H9 (cell line): ENCODE data around the gene CYP26A1. TPM values are rescaled to one million over a fixed set of nuclear protein-coding genes. Genes with fewer than 3 reads are reported as not detected.

Experiments used
- DNase-seq: peaks from one replicate; pipeline ENCODE4 v3.0.0-alpha.2; 2017
- H2AFZ ChIP-seq: one replicate; pipeline ENCODE4 v1.6.1; 2013; ENCODE audit warnings: mild to moderate bottlenecking, low read length, control low read depth, moderate library complexity
- H2AK5ac ChIP-seq: 2 replicates; pipeline ENCODE4 v1.6.1; 2013; ENCODE audit warnings: low read length, control low read depth, mixed read lengths; ENCODE audit not compliant: insufficient read length
- H2BK120ac ChIP-seq: one replicate; pipeline ENCODE4 v1.6.1; 2013; ENCODE audit warnings: low read depth, mild to moderate bottlenecking, low read length, control low read depth, inconsistent platforms; ENCODE audit not compliant: poor library complexity, severe bottlenecking
- H2BK12ac ChIP-seq: 2 replicates; pipeline ENCODE4 v1.6.1; 2013; ENCODE audit warnings: low read length, control low read depth, mixed read lengths, low read depth; ENCODE audit not compliant: insufficient read length
- H2BK15ac ChIP-seq: 2 replicates; pipeline ENCODE4 v1.6.1; 2013; ENCODE audit warnings: low read depth, low read length, control low read depth
- H2BK20ac ChIP-seq: one replicate; pipeline ENCODE4 v1.6.1; 2013; ENCODE audit warnings: low read depth, mild to moderate bottlenecking, low read length, control low read depth, inconsistent platforms; ENCODE audit not compliant: poor library complexity, severe bottlenecking
- H2BK5ac ChIP-seq: 2 replicates; pipeline ENCODE4 v1.6.1; 2013; ENCODE audit warnings: low read length, control low read depth, mixed read lengths; ENCODE audit not compliant: insufficient read length
- H3K14ac ChIP-seq: 2 replicates; pipeline ENCODE4 v1.6.1; 2013; ENCODE audit warnings: low read length, control low read depth; ENCODE audit not compliant: insufficient read depth
- H3K18ac ChIP-seq: 2 replicates; pipeline ENCODE4 v1.6.1; 2013; ENCODE audit warnings: low read depth, mild to moderate bottlenecking, mixed read lengths, low read length, control low read depth; ENCODE audit not compliant: insufficient read length
- H3K23ac ChIP-seq: 2 replicates; pipeline ENCODE4 v1.6.1; 2013; ENCODE audit warnings: low read length, control low read depth, mixed read lengths, low read depth; ENCODE audit not compliant: insufficient read length
- H3K23me2 ChIP-seq: 2 replicates; pipeline ENCODE4 v1.6.1; 2013; ENCODE audit warnings: low read depth, mild to moderate bottlenecking, mixed read lengths, low read length, control low read depth; ENCODE audit not compliant: insufficient read length, poor library complexity, severe bottlenecking
- H3K27ac ChIP-seq: 2 replicates; pipeline ENCODE4 v1.5.1; 2013; ENCODE audit warnings: low read length, control low read depth, mixed read lengths, low read depth; ENCODE audit not compliant: insufficient read length
- H3K27me3 ChIP-seq: 2 replicates; pipeline ENCODE4 v1.6.1; 2013; ENCODE audit warnings: low read length, control low read depth, inconsistent platforms; ENCODE audit not compliant: insufficient read depth
- H3K4ac ChIP-seq: 2 replicates; pipeline ENCODE4 v1.6.1; 2013; ENCODE audit warnings: low read depth, mild to moderate bottlenecking, control low read depth, inconsistent platforms, low read length, moderate library complexity
- H3K4me1 ChIP-seq: 2 replicates; pipeline ENCODE4 v1.6.1; 2013; ENCODE audit warnings: low read length, control low read depth, inconsistent platforms; ENCODE audit not compliant: insufficient read depth
- H3K4me2 ChIP-seq: 2 replicates; pipeline ENCODE4 v1.6.1; 2013; ENCODE audit warnings: low read length, control low read depth, mixed read lengths; ENCODE audit not compliant: insufficient read length, insufficient read depth
- H3K56ac ChIP-seq: 2 replicates; pipeline ENCODE4 v1.6.1; 2013; ENCODE audit warnings: low read depth, mild to moderate bottlenecking, mixed read lengths, low read length, control low read depth; ENCODE audit not compliant: insufficient read length
- H3K79me1 ChIP-seq: 2 replicates; pipeline ENCODE4 v1.6.1; 2013; ENCODE audit warnings: low read depth, mild to moderate bottlenecking, moderate library complexity, low read length, control low read depth, inconsistent platforms; ENCODE audit not compliant: insufficient read depth, poor library complexity, severe bottlenecking
- H3K79me2 ChIP-seq: 2 replicates; pipeline ENCODE4 v1.6.1; 2013; ENCODE audit warnings: low read length, control low read depth, inconsistent platforms; ENCODE audit not compliant: insufficient read depth
- H3K9ac ChIP-seq: 2 replicates; pipeline ENCODE4 v1.6.1; 2013; ENCODE audit warnings: low read length, control low read depth, mixed read lengths; ENCODE audit not compliant: insufficient read length; ENCODE audit errors: extremely low read depth
- H3K9me3 ChIP-seq: one replicate; pipeline ENCODE4 v1.6.1; 2013; ENCODE audit warnings: low read depth, low read length, inconsistent platforms; ENCODE audit not compliant: control insufficient read depth
- H3T11ph ChIP-seq: one replicate; pipeline ENCODE4 v1.6.1; 2013; ENCODE audit warnings: mild to moderate bottlenecking, low read length, control low read depth, inconsistent platforms
- H4K20me1 ChIP-seq: one replicate; pipeline ENCODE4 v1.6.1; 2013; ENCODE audit not compliant: control insufficient read depth, insufficient read length, insufficient read depth
- H4K5ac ChIP-seq: 2 replicates; pipeline ENCODE4 v1.6.1; 2013; ENCODE audit warnings: low read depth, mild to moderate bottlenecking, mixed read lengths, low read length, control low read depth; ENCODE audit not compliant: insufficient read length
- H4K8ac ChIP-seq: replicated peaks from 2 replicates; pipeline ENCODE4 v1.6.1; 2013; ENCODE audit warnings: low read length, control low read depth, mixed read lengths, low read depth; ENCODE audit not compliant: insufficient read length
- H4K91ac ChIP-seq: 2 replicates; pipeline ENCODE4 v1.6.1; 2013; ENCODE audit warnings: low read depth, mild to moderate bottlenecking, moderate library complexity, mixed read lengths, low read length, control low read depth; ENCODE audit not compliant: insufficient read length
- H3K27ac Mint-ChIP-seq, 3 experiments: 2 replicates in 2 of 3; 3 replicates in 1 of 3; pipeline ENCODE4 v1.8.0; 2020 to 2021; ENCODE audit warnings: mixed read lengths in 3 of 3, mild to moderate bottlenecking in 1 of 3, moderate library complexity in 1 of 3
- H3K27me3 Mint-ChIP-seq: 2 replicates; pipeline ENCODE4 v1.8.0; 2021; ENCODE audit warnings: low read depth, mild to moderate bottlenecking, moderate library complexity, mixed read lengths
- H3K36me3 Mint-ChIP-seq, 3 experiments: 2 replicates in 2 of 3; 3 replicates in 1 of 3; pipeline ENCODE4 v1.8.0; 2020 to 2021; ENCODE audit warnings: low read depth in 3 of 3, mixed read lengths in 3 of 3; ENCODE audit not compliant: insufficient read depth in 1 of 3
- H3K4me1 Mint-ChIP-seq, 2 experiments: 2 replicates each; pipeline ENCODE4 v1.8.0; 2020; ENCODE audit warnings: mixed read lengths in 2 of 2
- H3K4me3 Mint-ChIP-seq, 2 experiments: 2 replicates in 1 of 2; 3 replicates in 1 of 2; pipeline ENCODE4 v1.8.0; 2020 to 2021; ENCODE audit warnings: mild to moderate bottlenecking in 2 of 2, mixed read lengths in 2 of 2, moderate library complexity in 1 of 2
- H3K9me3 Mint-ChIP-seq, 2 experiments: 2 replicates in 1 of 2; 3 replicates in 1 of 2; pipeline ENCODE4 v1.8.0; 2020; ENCODE audit warnings: mild to moderate bottlenecking in 2 of 2, mixed read lengths in 2 of 2, moderate library complexity in 1 of 2
- WGBS: extraction: QIAGEN DNeasy Blood & Tissue Kit; methylation state at CpG from one replicate; pipeline ENCODE4 v1.1.7; 2013; ENCODE audit warnings: missing lambda C conversion rate, low lambda C conversion rate, mixed read lengths; ENCODE audit not compliant: insufficient read length; ENCODE audit errors: extremely low coverage; 5-methylcytosine and 5-hydroxymethylcytosine counted together
- total RNA-seq: library from RNA; stranded (reverse); gene quantifications from 2 replicates; pipeline ENCODE4 v1.2.1, GENCODE V29; 2021
- TF ChIP-seq, protein P1 (sequence below): fragments of 200-600 bp; sonication (generic); conservative IDR thresholded peaks from 3 replicates; pipeline ENCODE4 v1.8.0; 2021; ENCODE audit warnings: antibody characterized with exemption, mild to moderate bottlenecking

The CYP26A1 gene
- total RNA-seq, 1 experiment from 2014 or later = 72.1 TPM

- Mint-ChIP-seq H3K9me3 (peaks cover 3 to 6% of the 10 kb centered on the region in 2 experiments; a peak in 3 of 5 replicates), H3K27me3 (peaks cover 98% of the 10 kb centered on the region), H3K27ac (no peak overlapping the region), H3K4me1 (peaks cover 40 to 58% of the 10 kb centered on the region in 2 experiments), H3K4me3 (peak overlapping the region; percentile 56 to 77), H3K36me3 (peaks cover 0 to 4% (median 4%) of the 10 kb centered on the region in 3 experiments; a peak in 4 of 7 replicates)
- no peak overlapping the region for H2BK5ac ChIP-seq
- H4K91ac ChIP-seq = no peak overlapping the region
- no peak overlapping the region for H3K14ac ChIP-seq
- no peak overlapping the region for H3K56ac ChIP-seq
- no peak overlapping the region for H2BK120ac ChIP-seq
- H3K4me2 ChIP-seq = peak overlapping the region; percentile 37
- no peak overlapping the region for H2BK12ac ChIP-seq
- no peak overlapping the region for H3K27ac ChIP-seq
- TF ChIP-seq, protein P1, sequence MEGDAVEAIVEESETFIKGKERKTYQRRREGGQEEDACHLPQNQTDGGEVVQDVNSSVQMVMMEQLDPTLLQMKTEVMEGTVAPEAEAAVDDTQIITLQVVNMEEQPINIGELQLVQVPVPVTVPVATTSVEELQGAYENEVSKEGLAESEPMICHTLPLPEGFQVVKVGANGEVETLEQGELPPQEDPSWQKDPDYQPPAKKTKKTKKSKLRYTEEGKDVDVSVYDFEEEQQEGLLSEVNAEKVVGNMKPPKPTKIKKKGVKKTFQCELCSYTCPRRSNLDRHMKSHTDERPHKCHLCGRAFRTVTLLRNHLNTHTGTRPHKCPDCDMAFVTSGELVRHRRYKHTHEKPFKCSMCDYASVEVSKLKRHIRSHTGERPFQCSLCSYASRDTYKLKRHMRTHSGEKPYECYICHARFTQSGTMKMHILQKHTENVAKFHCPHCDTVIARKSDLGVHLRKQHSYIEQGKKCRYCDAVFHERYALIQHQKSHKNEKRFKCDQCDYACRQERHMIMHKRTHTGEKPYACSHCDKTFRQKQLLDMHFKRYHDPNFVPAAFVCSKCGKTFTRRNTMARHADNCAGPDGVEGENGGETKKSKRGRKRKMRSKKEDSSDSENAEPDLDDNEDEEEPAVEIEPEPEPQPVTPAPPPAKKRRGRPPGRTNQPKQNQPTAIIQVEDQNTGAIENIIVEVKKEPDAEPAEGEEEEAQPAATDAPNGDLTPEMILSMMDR = peak; percentile 34; the same call in 1 of the 3 replicates
- peak; percentile 57 for DNase-seq
- no peak overlapping the region for H3K18ac ChIP-seq
- no peak overlapping the region for H3K4ac ChIP-seq
- no peak overlapping the region for H3K9ac ChIP-seq
- H3K23me2 ChIP-seq = peaks cover 16% of the 10 kb centered on the region
- no peak overlapping the region for H2BK20ac ChIP-seq
- H2AFZ ChIP-seq = no peak overlapping the region
- no peaks in the 10 kb centered on the region for H3K9me3 ChIP-seq
- no peak overlapping the region for H2AK5ac ChIP-seq
- H4K8ac ChIP-seq = no peak overlapping the region
- H3T11ph ChIP-seq = no peak overlapping the region
- WGBS = no CpG with 5 or more reads among the region's 73 CpGs
- H2BK15ac ChIP-seq = no peak overlapping the region
- no peak overlapping the region for H3K23ac ChIP-seq
- H3K27me3 ChIP-seq = peaks cover 98% of the 10 kb centered on the region
- H4K20me1 ChIP-seq = no peaks in the 10 kb centered on the region
- no peak overlapping the region for H4K5ac ChIP-seq
- H3K4me1 ChIP-seq = no peaks in the 10 kb centered on the region
- no peaks in the 10 kb centered on the region for H3K79me1 ChIP-seq
- H3K79me2 ChIP-seq = no peaks in the 10 kb centered on the region
Observed at GRCh38 chr10:93068411-93069244, 5.1 kb upstream of the CYP26A1 start.
